ENCODE results near the gene TRIM44. TPM values are rescaled to one million over a fixed set of nuclear protein-coding genes. Genes with fewer than 3 reads are reported as not detected.
"Not testable (repeated sequence)": the region's sequence is repeated elsewhere in the genome, so short reads cannot be mapped to it uniquely, and the experiment has no call there.

Gene TRIM44
- polyA plus RNA-seq, 3 donors: 88.7 to 95.1 (median 88.8) TPM

DNA sequence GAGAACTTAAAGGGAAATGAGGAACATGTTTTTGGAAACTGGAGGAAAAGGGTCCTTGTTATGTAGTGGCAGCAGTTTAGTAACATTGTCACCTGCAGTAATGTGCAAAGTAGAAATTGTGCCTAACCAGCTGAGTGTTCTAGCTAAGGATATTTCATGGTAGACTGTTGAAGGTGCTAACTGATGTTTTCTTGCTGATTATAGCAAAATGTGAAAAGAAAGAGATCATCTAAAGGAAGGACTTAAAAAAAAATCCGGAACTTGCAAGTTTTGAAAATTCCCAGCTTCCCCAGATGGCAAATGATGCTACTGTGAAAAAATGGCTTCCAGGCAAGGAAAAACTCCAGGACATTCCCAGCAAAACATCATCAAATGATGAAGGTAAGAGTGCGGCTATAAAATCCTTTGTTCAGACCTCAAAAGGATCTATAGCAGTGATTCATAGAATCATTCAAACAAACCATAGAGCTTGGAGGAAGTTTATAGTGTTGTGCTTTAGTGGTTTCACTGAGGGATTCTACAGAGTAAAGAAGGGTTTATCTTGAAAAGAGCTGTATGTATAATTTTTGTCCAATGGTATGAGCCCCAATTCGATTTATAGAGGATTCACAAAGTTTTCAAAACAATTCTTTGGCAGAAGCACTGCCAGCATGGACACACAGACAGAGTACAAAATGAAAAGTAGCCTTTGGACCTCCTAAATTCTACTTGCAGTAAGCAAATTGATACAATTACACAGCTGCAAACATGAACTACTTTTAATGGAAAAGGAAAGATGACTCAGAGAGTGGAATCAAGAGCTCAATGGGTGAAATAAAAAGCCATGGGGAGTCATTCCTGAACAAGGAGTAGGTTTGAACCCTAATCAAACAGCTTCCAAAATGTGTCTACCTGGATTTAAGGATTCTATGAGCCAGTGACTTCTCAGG is 4.3 kb upstream of the TRIM44 start:
- no peak for DNase-seq (ENCODE audit: extremely low read depth in 1 of 11, low read depth in 9 of 11, low spot score in 4 of 11)

DNA sequence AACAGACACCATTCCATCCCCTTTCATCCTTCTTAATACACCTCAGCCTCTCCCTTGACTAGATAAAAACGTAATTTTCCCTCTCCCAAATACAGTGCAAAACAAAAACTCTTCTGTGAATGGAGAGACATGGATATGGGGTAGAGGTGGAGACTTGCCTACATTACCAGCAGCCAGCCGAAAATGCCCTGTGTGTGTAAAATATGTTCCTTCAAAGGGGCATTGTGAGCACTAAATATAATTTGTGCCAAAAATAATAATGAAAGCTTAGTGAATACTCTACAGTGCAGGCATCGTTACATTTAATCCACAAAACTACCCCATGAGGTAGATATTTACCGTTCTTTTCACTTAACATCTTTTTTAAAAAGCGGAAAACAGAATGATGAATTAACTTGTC is 1.0 kb upstream of the TRIM44 start:
- DNase-seq (ENCODE audit: extremely low read depth in 1 of 11, low read depth in 9 of 11, low spot score in 4 of 11): no peak

DNA sequence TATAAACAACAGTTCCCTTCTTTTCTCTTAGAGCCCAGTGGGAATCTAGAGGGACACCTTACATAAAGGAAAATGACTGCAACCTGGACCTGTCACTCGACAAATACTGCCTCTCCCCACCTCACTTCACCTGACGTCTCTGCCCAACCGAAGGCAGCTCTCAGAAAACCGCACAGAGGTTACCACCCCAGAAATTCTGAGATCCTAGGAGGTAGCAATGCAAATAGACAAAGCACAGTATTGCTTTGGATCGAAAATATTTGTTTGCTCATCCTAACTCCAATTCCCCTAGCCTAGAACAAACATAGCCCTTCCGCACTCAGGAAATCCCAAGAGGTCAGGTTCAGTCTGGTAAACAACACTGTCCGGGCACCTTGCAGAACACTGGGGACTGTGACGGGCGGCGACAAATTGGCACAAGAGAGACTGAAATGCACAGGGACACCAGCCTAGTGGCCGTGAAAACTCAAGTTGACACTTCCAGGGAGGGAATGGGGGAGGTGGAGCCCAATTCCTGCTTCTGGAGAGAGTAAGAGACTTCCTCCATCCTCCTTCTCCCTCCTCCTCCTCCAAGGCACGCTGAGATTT is 420 bp upstream of the TRIM44 start:
- peak in 1 of 11 donors; percentile 69 for DNase-seq (ENCODE audit: extremely low read depth in 1 of 11, low read depth in 9 of 11, low spot score in 4 of 11)

DNA sequence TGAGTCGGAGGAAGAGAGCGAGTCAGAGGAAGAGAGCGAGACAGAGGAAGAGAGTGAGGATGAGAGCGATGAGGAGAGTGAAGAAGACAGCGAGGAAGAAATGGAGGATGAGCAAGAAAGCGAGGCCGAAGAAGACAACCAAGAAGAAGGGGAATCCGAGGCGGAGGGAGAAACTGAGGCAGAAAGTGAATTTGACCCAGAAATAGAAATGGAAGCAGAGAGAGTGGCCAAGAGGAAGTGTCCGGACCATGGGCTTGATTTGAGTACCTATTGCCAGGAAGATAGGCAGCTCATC is 780 bp downstream of the TRIM44 start:
- no peak for DNase-seq (ENCODE audit: extremely low read depth in 1 of 11, low read depth in 9 of 11, low spot score in 4 of 11)

DNA sequence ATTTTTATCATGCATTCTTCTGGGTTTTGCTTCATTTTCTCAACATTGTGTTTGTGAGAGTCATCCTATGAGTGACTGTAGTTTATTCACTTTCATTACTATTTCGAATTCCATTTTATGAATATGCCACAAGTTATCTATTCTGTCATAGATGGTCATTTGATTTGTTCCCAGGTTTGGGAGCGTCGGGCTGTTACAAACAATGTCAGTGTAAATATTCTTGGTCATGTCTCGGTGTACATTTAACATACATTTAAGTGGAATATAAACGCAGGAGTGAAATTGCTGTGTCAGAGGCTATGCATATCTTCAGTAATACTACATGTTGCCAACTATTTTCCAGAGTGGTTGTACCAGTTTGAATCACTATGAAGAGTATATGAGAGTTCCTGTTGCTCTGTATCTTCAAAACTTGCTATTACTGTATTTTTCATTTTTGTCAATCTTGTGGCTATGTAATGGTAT is 2.4 kb downstream of the TRIM44 start:
- DNase-seq (ENCODE audit: extremely low read depth in 1 of 11, low read depth in 9 of 11, low spot score in 4 of 11): no peak

DNA sequence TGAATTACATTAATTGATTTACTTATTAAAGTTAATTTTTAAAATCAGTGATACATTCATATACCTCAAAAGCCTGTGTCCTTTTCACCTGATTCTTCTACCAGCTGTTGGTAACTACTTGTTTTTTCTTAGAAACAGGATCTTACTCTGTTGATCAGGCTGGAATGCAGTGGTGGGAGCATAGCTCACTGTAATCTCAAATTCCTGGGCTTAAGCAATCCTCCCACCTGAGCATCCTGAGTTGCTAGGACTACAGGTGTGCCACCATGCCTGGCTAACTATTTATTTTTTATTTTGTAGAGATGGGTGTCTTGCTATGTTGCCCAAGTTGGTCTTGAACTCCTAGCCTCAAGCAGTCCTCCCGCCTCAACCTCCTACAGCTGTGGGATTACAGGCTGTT is 4.7 kb downstream of the TRIM44 start:
- no peak for DNase-seq (ENCODE audit: extremely low read depth in 1 of 11, low read depth in 9 of 11, low spot score in 4 of 11)

DNA sequence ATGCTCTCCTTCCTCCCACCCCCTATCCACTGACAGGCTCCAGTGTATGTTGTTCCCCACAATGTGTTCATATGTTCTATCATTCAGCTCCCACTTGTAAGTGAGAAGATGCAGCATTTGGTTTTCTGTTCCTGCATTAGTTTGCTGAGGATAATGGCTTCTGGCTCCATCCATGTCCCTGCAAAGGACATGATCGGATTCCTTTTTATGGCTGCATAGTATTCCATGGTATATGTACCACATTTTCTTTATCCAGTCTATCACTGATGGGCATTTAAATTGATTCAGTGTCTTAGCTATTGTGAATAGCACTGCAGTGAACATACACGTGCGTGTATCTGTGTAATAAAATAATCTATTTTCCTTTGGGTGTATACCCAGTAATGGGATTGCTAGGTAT is 5.8 kb downstream of the TRIM44 start:
- DNase-seq (ENCODE audit: extremely low read depth in 1 of 11, low read depth in 9 of 11, low spot score in 4 of 11): not testable (repeated sequence)

DNA sequence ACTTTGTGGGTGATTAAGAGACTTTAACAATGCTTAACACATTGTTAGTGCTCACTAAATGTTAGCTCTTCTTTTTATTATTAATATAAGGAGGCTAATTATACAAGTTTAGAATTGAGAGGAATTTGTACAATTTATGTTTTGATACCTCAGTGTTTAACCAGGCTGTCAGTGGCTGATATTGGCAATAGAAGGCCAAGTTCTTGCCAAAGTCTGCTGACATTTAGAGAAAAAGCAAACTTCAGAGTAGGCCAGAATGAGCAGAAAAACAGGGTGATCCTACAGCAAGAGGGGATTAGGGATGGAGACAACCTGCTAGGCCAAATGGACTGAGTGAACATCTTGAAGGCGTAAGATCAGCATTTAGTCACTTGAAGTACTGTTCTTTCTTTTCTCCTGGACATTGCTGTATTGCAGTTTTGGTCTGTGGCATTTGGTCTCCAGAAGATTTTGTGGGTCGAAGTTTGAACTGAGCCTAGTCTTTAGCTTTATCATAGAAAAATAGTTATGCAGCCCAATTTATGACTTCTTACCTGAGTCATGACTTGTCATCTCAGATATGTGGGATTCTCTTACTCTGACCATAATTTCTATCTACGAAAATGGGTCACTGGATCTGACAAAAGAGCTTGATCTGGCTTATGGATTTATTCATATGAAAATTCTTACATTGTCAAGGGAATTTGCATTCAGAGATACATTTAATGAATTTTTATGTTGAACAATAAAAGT is 9.0 kb downstream of the TRIM44 start:
- DNase-seq (ENCODE audit: extremely low read depth in 1 of 11, low read depth in 9 of 11, low spot score in 4 of 11): no peak

DNA sequence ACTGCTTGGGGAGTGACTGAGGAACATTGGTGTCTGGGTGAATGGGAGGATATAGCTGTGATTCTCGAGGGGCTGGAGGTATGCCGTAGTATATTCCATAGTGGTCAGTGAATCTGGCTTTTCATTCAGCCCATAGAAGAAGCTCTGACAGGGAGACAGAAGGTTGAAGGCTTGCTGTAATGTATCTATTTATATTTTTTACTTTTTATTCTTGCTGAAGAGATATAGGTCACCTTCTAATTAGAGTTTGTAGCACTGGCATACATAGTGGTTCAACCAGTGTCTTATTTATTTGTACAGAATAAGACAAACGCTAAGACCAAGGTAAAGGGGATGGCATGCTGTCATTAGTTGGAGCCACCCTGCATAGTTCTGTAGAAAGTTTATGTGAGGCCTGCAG is 10.0 kb downstream of the TRIM44 start:
- no peak for DNase-seq (ENCODE audit: extremely low read depth in 1 of 11, low read depth in 9 of 11, low spot score in 4 of 11)

DNA sequence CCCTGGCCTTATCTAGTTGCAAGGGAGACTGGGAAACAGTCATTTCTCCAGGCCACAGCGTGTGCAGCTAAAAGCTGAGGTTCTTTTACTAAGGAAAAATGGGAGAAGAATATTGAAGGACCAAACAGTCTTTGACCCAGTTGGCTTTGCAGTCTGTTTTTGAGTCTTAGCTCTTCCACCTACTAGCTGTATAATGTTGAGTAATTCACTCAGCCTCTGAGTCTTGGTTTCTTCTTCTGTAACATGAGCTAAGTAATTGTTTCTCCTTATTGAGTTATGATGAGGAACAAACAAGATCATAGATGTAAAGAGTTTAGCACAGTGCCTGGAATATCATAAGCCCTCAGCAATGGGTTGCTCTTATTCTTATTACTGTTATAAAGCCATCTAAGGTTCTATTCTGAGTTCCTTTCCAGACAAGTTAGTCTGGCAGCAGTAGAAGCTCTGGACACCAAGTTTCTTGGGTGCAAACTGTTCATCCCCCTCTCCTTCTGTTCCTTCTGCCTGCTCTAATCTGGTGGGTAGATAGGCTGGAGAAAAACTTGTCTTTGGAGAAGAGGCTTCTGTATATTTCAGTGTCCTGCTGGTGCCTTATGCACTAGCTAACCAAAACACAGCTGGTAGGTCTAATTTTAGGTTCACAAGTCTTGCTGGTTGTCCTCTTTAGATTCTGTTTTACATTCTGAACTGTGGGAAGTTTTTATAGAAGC is 13.5 kb downstream of the TRIM44 start:
- DNase-seq (ENCODE audit: extremely low read depth in 1 of 11, low read depth in 9 of 11, low spot score in 4 of 11): no peak

DNA sequence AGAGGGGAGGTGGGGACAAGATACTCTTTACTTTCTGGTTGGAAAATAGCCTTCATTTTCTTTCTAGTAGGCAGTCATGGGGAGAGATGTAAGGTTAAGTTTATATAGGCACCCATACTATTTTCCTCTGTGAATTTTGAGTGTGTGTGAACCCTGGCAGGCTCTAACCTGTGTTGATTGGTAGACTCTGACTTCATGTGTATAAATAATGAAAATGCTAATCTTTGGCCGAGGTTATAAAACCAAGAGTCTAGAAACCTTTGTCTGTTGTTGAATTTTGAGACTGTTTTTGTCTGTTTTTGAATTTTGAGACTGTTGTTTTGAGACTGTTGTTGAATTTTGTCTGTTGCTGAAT is 14.0 kb downstream of the TRIM44 start:
- DNase-seq (ENCODE audit: extremely low read depth in 1 of 11, low read depth in 9 of 11, low spot score in 4 of 11): no peak

DNA sequence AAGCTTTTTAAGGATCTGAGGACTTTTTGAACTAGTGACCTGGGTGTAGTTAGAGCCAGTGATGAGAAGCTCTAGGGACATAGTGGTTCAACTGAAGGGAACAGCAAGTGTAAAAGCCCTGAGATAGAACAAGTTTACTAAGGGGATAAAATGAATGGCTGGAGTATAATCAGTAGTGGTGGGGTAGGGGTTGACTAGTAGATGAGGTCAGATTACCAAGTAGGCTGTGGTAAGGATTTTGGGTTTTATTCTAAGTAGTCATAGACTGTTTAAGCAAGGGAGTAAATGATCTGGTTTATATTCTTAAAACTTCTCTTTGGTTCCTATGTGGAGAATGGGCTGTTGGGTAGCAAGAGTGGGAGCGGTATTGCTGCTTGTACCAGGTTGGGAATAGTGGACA is 15.3 kb downstream of the TRIM44 start:
- DNase-seq (ENCODE audit: extremely low read depth in 1 of 11, low read depth in 9 of 11, low spot score in 4 of 11): no peak

DNA sequence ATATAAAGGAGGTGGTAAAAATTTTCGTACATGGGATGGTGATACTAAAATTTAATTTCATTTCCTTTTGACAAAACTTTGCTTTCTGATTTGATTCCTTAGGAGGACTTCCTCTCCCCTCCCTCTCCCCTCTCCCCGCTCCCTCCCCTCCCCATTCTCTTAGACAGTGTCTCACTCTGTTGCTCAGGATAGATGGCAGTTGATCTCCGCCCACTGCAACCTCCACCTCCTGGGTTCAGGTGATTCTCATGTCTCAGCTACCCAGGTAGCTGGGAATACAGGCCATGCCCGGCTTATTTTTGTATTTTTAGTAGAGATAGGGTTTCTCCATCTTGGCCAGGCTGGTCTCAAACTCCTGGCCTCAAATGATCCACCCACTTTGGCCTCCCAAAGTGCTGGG is 15.9 kb downstream of the TRIM44 start:
- no peak for DNase-seq (ENCODE audit: extremely low read depth in 1 of 11, low read depth in 9 of 11, low spot score in 4 of 11)

DNA sequence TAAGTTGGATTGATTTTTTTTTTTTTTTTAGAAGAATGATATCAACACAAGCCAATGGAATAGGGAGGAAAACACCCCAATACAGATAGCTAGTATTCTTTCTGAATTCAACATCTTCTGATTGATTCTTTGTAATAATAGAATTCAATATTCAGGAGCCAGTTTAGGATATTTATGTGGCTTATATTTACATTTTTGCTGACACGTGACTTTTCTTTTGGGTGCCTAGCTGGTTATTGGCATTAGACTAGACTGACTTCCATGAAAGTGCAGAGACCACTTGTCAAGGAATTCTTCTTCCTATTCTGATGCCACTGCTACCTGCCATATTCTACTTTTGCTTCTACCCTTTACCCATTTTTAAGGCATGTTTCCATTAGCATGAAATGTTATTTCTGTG is 16.4 kb downstream of the TRIM44 start:
- no peak for DNase-seq (ENCODE audit: extremely low read depth in 1 of 11, low read depth in 9 of 11, low spot score in 4 of 11)

DNA sequence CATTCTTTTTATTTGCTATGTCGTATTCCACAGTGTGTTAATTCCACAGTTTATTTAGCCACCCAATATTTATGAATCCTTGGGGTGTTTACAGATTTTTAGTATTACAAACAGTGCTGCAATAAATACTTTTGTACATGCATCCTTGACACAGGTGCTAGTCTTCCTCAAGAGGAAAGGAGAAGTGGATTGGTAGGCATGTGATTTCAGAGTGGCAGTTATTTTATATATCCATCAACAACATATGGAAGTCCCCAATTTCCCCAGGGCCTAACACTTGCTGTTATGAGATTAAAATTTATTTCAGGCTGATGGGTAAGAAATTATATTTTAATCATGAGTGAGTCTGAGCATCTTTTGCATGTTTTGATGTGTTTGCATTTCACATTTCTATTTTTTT is 17.9 kb downstream of the TRIM44 start:
- no peak for DNase-seq (ENCODE audit: extremely low read depth in 1 of 11, low read depth in 9 of 11, low spot score in 4 of 11)

DNA sequence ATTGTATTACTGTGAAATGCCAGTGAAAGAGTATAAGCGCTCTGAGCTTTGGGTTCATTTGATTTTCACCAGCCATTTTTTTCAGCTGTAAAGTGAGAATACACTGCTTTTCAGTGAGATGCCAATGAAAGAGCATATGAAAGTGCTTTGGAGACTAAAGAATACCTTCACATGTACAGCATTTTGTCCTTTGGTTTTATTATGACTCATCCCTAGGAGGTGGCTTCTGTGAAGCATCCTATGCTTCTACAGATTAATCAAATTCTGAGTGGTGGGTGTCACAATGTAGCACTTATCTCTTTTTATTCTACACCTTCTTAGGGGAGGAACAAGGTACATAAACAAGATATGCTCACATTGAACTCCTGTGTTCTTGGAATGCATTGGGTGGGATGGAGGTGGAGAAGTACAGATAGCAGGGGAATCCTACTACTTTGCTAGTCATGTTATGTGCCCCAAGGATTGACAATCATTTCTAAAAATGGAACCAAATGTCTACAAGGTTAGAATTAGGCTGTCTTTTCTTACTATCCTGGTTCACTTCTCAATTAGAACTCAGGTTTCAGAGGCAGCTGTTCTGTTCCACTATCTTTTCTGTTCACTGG is 18.7 kb downstream of the TRIM44 start:
- no peak for DNase-seq (ENCODE audit: extremely low read depth in 1 of 11, low read depth in 9 of 11, low spot score in 4 of 11)

DNA sequence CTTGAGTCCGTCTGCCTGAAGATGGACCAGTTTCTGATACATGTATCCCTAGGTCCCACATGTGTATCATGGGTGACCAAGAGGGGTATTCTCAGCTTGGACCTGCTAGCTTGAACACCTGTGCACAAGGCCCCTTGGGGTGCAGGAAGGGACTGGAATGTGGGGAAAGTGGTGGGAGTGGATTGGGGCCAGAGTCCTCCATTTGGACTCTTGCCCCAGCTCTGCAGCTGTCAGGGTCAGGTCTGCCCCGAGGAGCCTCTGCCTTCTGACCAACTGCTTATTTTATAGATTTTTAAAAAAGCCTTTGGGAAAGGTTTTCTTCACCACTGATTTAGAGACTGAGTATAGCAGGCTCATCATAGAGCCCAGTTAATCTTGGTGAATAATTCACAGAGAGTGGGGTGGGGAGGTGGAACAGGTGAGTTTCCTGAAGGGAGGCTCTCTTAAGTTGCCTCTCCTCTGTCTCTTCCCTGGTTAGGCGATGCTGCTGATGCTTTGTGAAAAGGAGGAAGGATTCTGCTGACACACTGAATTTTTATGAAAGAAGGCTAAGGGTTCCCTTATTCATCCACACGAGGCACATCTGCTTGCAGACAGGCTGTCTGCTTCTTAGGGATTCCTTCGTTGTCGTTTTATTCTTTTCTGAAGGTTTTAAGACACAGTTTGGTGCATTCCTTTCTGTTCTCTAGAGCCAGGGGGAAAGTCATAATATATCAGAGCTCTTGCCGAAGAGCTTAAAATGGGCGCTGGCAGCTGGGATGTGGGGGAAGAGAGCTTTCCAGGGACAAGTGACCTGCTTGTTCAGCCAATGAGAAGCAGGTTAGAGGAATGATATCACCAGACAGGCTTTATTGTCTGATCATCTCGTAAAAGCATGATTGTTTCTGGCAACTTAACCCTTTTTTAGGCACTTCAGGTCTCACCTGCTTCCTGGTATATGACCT is 19.9 kb downstream of the TRIM44 start:
- peak in 5 of 11 donors; percentile 11 to 54 (median 22) for DNase-seq (ENCODE audit: extremely low read depth in 1 of 11, low read depth in 9 of 11, low spot score in 4 of 11)

DNA sequence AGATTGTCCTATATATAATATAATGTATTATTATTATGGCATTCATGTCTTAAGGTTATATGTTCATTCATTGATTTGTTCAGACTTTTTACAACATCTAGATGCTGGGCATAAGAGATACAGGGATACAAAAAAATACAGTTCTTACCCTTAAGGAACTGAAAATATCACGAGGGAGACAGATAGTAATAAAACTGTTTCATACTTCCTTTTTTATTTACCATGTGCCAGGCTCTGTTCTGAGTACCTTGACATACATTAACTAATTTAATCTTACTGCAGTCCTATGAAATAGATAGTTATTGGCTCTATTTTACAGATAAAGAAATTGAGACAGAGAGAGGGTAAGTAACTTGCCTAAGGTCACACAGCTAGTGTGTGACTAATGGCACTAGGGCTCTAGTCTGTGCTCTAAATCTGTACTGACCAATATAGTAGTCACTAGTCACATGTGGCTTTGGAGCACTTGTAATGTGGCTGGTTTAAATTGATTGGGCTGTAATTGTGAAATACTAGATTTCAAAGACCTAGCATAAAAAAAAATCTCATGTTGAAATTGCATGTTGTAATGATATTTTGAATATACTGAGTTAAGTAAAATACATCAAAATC is 21.3 kb downstream of the TRIM44 start:
- DNase-seq (ENCODE audit: extremely low read depth in 1 of 11, low read depth in 9 of 11, low spot score in 4 of 11): no peak

Measured in renal cortex interstitium (tissue), 11 donors.